H9 (cell line): ENCODE data around the gene CCDC30. TPM values are rescaled to one million over a fixed set of nuclear protein-coding genes. Genes with fewer than 3 reads are reported as not detected.
"Not testable (repeated sequence)": the region's sequence is repeated elsewhere in the genome, so short reads cannot be mapped to it uniquely, and the experiment has no call there.

Source experiments
- DNase-seq: peaks from one replicate; pipeline ENCODE4 v3.0.0-alpha.2; 2017
- H2AFZ ChIP-seq: one replicate; pipeline ENCODE4 v1.6.1; 2013; ENCODE audit warnings: mild to moderate bottlenecking, low read length, control low read depth, moderate library complexity
- H2AK5ac ChIP-seq: 2 replicates; pipeline ENCODE4 v1.6.1; 2013; ENCODE audit warnings: low read length, control low read depth, mixed read lengths; ENCODE audit not compliant: insufficient read length
- H2BK120ac ChIP-seq: one replicate; pipeline ENCODE4 v1.6.1; 2013; ENCODE audit warnings: low read depth, mild to moderate bottlenecking, low read length, control low read depth, inconsistent platforms; ENCODE audit not compliant: poor library complexity, severe bottlenecking
- H2BK12ac ChIP-seq: 2 replicates; pipeline ENCODE4 v1.6.1; 2013; ENCODE audit warnings: low read length, control low read depth, mixed read lengths, low read depth; ENCODE audit not compliant: insufficient read length
- H2BK15ac ChIP-seq: 2 replicates; pipeline ENCODE4 v1.6.1; 2013; ENCODE audit warnings: low read depth, low read length, control low read depth
- H2BK20ac ChIP-seq: one replicate; pipeline ENCODE4 v1.6.1; 2013; ENCODE audit warnings: low read depth, mild to moderate bottlenecking, low read length, control low read depth, inconsistent platforms; ENCODE audit not compliant: poor library complexity, severe bottlenecking
- H2BK5ac ChIP-seq: 2 replicates; pipeline ENCODE4 v1.6.1; 2013; ENCODE audit warnings: low read length, control low read depth, mixed read lengths; ENCODE audit not compliant: insufficient read length
- H3K14ac ChIP-seq: 2 replicates; pipeline ENCODE4 v1.6.1; 2013; ENCODE audit warnings: low read length, control low read depth; ENCODE audit not compliant: insufficient read depth
- H3K18ac ChIP-seq: 2 replicates; pipeline ENCODE4 v1.6.1; 2013; ENCODE audit warnings: low read depth, mild to moderate bottlenecking, mixed read lengths, low read length, control low read depth; ENCODE audit not compliant: insufficient read length
- H3K23ac ChIP-seq: 2 replicates; pipeline ENCODE4 v1.6.1; 2013; ENCODE audit warnings: low read length, control low read depth, mixed read lengths, low read depth; ENCODE audit not compliant: insufficient read length
- H3K23me2 ChIP-seq: 2 replicates; pipeline ENCODE4 v1.6.1; 2013; ENCODE audit warnings: low read depth, mild to moderate bottlenecking, mixed read lengths, low read length, control low read depth; ENCODE audit not compliant: insufficient read length, poor library complexity, severe bottlenecking
- H3K27ac ChIP-seq: 2 replicates; pipeline ENCODE4 v1.5.1; 2013; ENCODE audit warnings: low read length, control low read depth, mixed read lengths, low read depth; ENCODE audit not compliant: insufficient read length
- H3K27me3 ChIP-seq: 2 replicates; pipeline ENCODE4 v1.6.1; 2013; ENCODE audit warnings: low read length, control low read depth, inconsistent platforms; ENCODE audit not compliant: insufficient read depth
- H3K4ac ChIP-seq: 2 replicates; pipeline ENCODE4 v1.6.1; 2013; ENCODE audit warnings: low read depth, mild to moderate bottlenecking, control low read depth, inconsistent platforms, low read length, moderate library complexity
- H3K4me1 ChIP-seq: 2 replicates; pipeline ENCODE4 v1.6.1; 2013; ENCODE audit warnings: low read length, control low read depth, inconsistent platforms; ENCODE audit not compliant: insufficient read depth
- H3K4me2 ChIP-seq: 2 replicates; pipeline ENCODE4 v1.6.1; 2013; ENCODE audit warnings: low read length, control low read depth, mixed read lengths; ENCODE audit not compliant: insufficient read length, insufficient read depth
- H3K56ac ChIP-seq: 2 replicates; pipeline ENCODE4 v1.6.1; 2013; ENCODE audit warnings: low read depth, mild to moderate bottlenecking, mixed read lengths, low read length, control low read depth; ENCODE audit not compliant: insufficient read length
- H3K79me1 ChIP-seq: 2 replicates; pipeline ENCODE4 v1.6.1; 2013; ENCODE audit warnings: low read depth, mild to moderate bottlenecking, moderate library complexity, low read length, control low read depth, inconsistent platforms; ENCODE audit not compliant: insufficient read depth, poor library complexity, severe bottlenecking
- H3K79me2 ChIP-seq: 2 replicates; pipeline ENCODE4 v1.6.1; 2013; ENCODE audit warnings: low read length, control low read depth, inconsistent platforms; ENCODE audit not compliant: insufficient read depth
- H3K9ac ChIP-seq: 2 replicates; pipeline ENCODE4 v1.6.1; 2013; ENCODE audit warnings: low read length, control low read depth, mixed read lengths; ENCODE audit not compliant: insufficient read length; ENCODE audit errors: extremely low read depth
- H3K9me3 ChIP-seq: one replicate; pipeline ENCODE4 v1.6.1; 2013; ENCODE audit warnings: low read depth, low read length, inconsistent platforms; ENCODE audit not compliant: control insufficient read depth
- H3T11ph ChIP-seq: one replicate; pipeline ENCODE4 v1.6.1; 2013; ENCODE audit warnings: mild to moderate bottlenecking, low read length, control low read depth, inconsistent platforms
- H4K20me1 ChIP-seq: one replicate; pipeline ENCODE4 v1.6.1; 2013; ENCODE audit not compliant: control insufficient read depth, insufficient read length, insufficient read depth
- H4K5ac ChIP-seq: 2 replicates; pipeline ENCODE4 v1.6.1; 2013; ENCODE audit warnings: low read depth, mild to moderate bottlenecking, mixed read lengths, low read length, control low read depth; ENCODE audit not compliant: insufficient read length
- H4K8ac ChIP-seq: replicated peaks from 2 replicates; pipeline ENCODE4 v1.6.1; 2013; ENCODE audit warnings: low read length, control low read depth, mixed read lengths, low read depth; ENCODE audit not compliant: insufficient read length
- H4K91ac ChIP-seq: 2 replicates; pipeline ENCODE4 v1.6.1; 2013; ENCODE audit warnings: low read depth, mild to moderate bottlenecking, moderate library complexity, mixed read lengths, low read length, control low read depth; ENCODE audit not compliant: insufficient read length
- H3K27ac Mint-ChIP-seq, 3 experiments: 2 replicates in 2 of 3; 3 replicates in 1 of 3; pipeline ENCODE4 v1.8.0; 2020 to 2021; ENCODE audit warnings: mixed read lengths in 3 of 3, mild to moderate bottlenecking in 1 of 3, moderate library complexity in 1 of 3
- H3K27me3 Mint-ChIP-seq: 2 replicates; pipeline ENCODE4 v1.8.0; 2021; ENCODE audit warnings: low read depth, mild to moderate bottlenecking, moderate library complexity, mixed read lengths
- H3K36me3 Mint-ChIP-seq, 3 experiments: 2 replicates in 2 of 3; 3 replicates in 1 of 3; pipeline ENCODE4 v1.8.0; 2020 to 2021; ENCODE audit warnings: low read depth in 3 of 3, mixed read lengths in 3 of 3; ENCODE audit not compliant: insufficient read depth in 1 of 3
- H3K4me1 Mint-ChIP-seq, 2 experiments: 2 replicates each; pipeline ENCODE4 v1.8.0; 2020; ENCODE audit warnings: mixed read lengths in 2 of 2
- H3K4me3 Mint-ChIP-seq, 2 experiments: 2 replicates in 1 of 2; 3 replicates in 1 of 2; pipeline ENCODE4 v1.8.0; 2020 to 2021; ENCODE audit warnings: mild to moderate bottlenecking in 2 of 2, mixed read lengths in 2 of 2, moderate library complexity in 1 of 2
- H3K9me3 Mint-ChIP-seq, 2 experiments: 2 replicates in 1 of 2; 3 replicates in 1 of 2; pipeline ENCODE4 v1.8.0; 2020; ENCODE audit warnings: mild to moderate bottlenecking in 2 of 2, mixed read lengths in 2 of 2, moderate library complexity in 1 of 2
- WGBS: extraction: QIAGEN DNeasy Blood & Tissue Kit; methylation state at CpG from one replicate; pipeline ENCODE4 v1.1.7; 2013; ENCODE audit warnings: missing lambda C conversion rate, low lambda C conversion rate, mixed read lengths; ENCODE audit not compliant: insufficient read length; ENCODE audit errors: extremely low coverage; 5-methylcytosine and 5-hydroxymethylcytosine counted together
- total RNA-seq: library from RNA; stranded (reverse); gene quantifications from 2 replicates; pipeline ENCODE4 v1.2.1, GENCODE V29; 2021

The CCDC30 gene
- total RNA-seq, 1 experiment from 2014 or later: 1.8 TPM

DNA sequence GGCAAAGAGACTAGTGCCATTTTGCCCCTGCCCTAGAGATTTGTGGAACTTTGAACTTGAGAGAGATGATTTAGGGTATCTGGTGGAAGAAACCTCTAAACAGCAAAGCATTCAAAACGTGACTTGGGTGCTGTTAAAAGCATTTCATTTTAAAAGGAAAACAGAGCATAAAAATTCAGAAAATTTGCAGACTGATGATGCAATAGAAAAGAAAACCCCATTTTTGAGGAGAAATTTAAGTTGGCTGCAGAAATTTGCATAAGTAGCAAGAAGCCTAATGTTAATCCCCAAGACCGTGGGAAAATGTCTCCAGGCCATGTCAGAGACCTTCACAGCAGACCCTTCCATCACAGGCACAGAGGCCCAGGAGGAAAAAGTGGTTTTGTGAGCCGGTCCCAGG, 164.1 kb downstream of the CCDC30 start:
- not testable (repeated sequence) for H3K4me3 Mint-ChIP-seq, H2BK5ac ChIP-seq, H4K20me1 ChIP-seq, H3K27me3 Mint-ChIP-seq, H3K4me2 ChIP-seq, H3K4me1 Mint-ChIP-seq, H4K8ac ChIP-seq, H3K9me3 Mint-ChIP-seq, H2BK120ac ChIP-seq, H3K27ac ChIP-seq, H3K56ac ChIP-seq, H4K91ac ChIP-seq, H3K9ac ChIP-seq, H3K18ac ChIP-seq, H2BK12ac ChIP-seq, H3K27ac Mint-ChIP-seq, H3T11ph ChIP-seq, H3K27me3 ChIP-seq, H2BK15ac ChIP-seq, H3K36me3 Mint-ChIP-seq, H3K4me1 ChIP-seq, H4K5ac ChIP-seq, H3K14ac ChIP-seq, H3K9me3 ChIP-seq, H2AFZ ChIP-seq, H3K79me1 ChIP-seq, H3K23ac ChIP-seq, H2AK5ac ChIP-seq, DNase-seq, H3K79me2 ChIP-seq, H3K4ac ChIP-seq, H2BK20ac ChIP-seq, H3K23me2 ChIP-seq
- no CpG with 5 or more reads among the region's 3 CpGs for WGBS
